Aorta (tissue), 5 donors: ENCODE data around the gene NOD1. TPM values are rescaled to one million over a fixed set of nuclear protein-coding genes. Genes with fewer than 3 reads are reported as not detected.
"Not testable (repeated sequence)": the region's sequence is repeated elsewhere in the genome, so short reads cannot be mapped to it uniquely, and the experiment has no call there.

Experiments used
- ATAC-seq: fragments of 200-7000 bp; cut with Tn5 transposase; one replicate; pipeline ENCODE4 v1.9.1; 2022; ENCODE audit warnings: moderate library complexity; ENCODE audit not compliant: low FRiP score
- DNase-seq, 2 donors: peaks; one replicate each; pipeline ENCODE4 v3.0.0-alpha.2; 2020
- H3K27ac ChIP-seq, 2 donors: one replicate each; pipeline ENCODE4 v1.5.1; 2013; ENCODE audit warnings: low read length in 2 of 2, mild to moderate bottlenecking in 2 of 2, moderate library complexity in 2 of 2, control low read depth in 1 of 2, inconsistent platforms in 1 of 2, low read depth in 1 of 2
- H3K27me3 ChIP-seq, 2 donors: one replicate each; pipeline ENCODE4 v1.6.1; 2013; ENCODE audit warnings: control low read depth in 1 of 2, low read length in 1 of 2, mild to moderate bottlenecking in 1 of 2, moderate library complexity in 1 of 2; ENCODE audit not compliant: insufficient read depth in 2 of 2, control insufficient read depth in 1 of 2
- H3K36me3 ChIP-seq, 2 donors: one replicate each; pipeline ENCODE4 v1.6.1; 2013; ENCODE audit warnings: control low read depth in 1 of 2, low read length in 1 of 2, mild to moderate bottlenecking in 1 of 2; ENCODE audit not compliant: insufficient read depth in 2 of 2, control insufficient read depth in 1 of 2
- H3K4me1 ChIP-seq, 2 donors: one replicate each; pipeline ENCODE4 v1.6.1; 2013; ENCODE audit warnings: low read length in 2 of 2, control low read depth in 1 of 2, mild to moderate bottlenecking in 1 of 2, moderate library complexity in 1 of 2; ENCODE audit not compliant: insufficient read depth in 2 of 2, control insufficient read depth in 1 of 2
- H3K4me3 ChIP-seq, 2 donors: one replicate each; pipeline ENCODE4 v1.5.1; 2013; ENCODE audit warnings: low read length in 2 of 2, control low read depth in 1 of 2, mild to moderate bottlenecking in 1 of 2
- H3K9me3 ChIP-seq: one replicate; pipeline ENCODE4 v1.6.1; 2013; ENCODE audit warnings: mild to moderate bottlenecking, low read length; ENCODE audit not compliant: control insufficient read depth
- WGBS, 2 donors: extraction: QIAGEN DNeasy Blood & Tissue Kit; methylation state at CpG; one replicate each; pipeline ENCODE4 v1.1.7; 2013; 5-methylcytosine and 5-hydroxymethylcytosine counted together
- intact Hi-C, 2 donors: fragments of 100-400 bp; cut with DNase I; formaldehyde crosslinking; loops; one replicate each; pipeline versions ENCODE4 v1.14.2 to v1.15.0; 2022
- polyA plus RNA-seq, 2 donors: library from polyadenylated mRNA; stranded (reverse); fragments of 200-250 nt; gene quantifications; one replicate each; pipeline ENCODE4 v1.2.3, GENCODE V29; 2013
- total RNA-seq, 2 donors: library from RNA; stranded (reverse); fragmentation: NEBNext Ultra II Directional; extraction: Animal tissue kit (Norgen Biotek cat#: 25700); gene quantifications; one replicate each; pipeline ENCODE4 v1.2.1, GENCODE V29; 2021
- donor health status: healthy with polysubstance abuse.
- donor health status: Bipolar disorder and iron deficiency.
- donor health status: DM: no; HTN: no; CAD: no.
- donor health status: DM: no; HTN: no; CAD: no.
- donor health status: DM: yes; HTN: yes; CAD: no.

The NOD1 gene
- total and polyA plus RNA-seq, 4 donors = 2.4 to 38.4 (median 19.2) TPM

GRCh38 chr7:30424506-30424905, 54.1 kb downstream of the NOD1 start:
- H3K9me3 ChIP-seq = no peaks in the 10 kb centered on the region
- H3K27ac ChIP-seq = no peak overlapping the region
- no peak for ATAC-seq
- no peak overlapping the region for H3K4me3 ChIP-seq
- no peaks in the 10 kb centered on the region for H3K27me3 ChIP-seq
- WGBS, 2 donors = 89 to 93% methylated on average over 5 of the region's 5 CpGs
- H3K4me1 ChIP-seq = no peaks in the 10 kb centered on the region
- peaks cover 0 to 3% of the 10 kb centered on the region in 2 donors for H3K36me3 ChIP-seq
- no peak for DNase-seq
- intact Hi-C loops = no loop called here

GRCh38 chr7:30423788-30424505, 54.6 kb downstream of the NOD1 start:
- intact Hi-C loops = no loop called here
- Histone ChIP-seq H3K36me3 (peaks cover 0 to 3% of the 10 kb centered on the region in 2 donors), H3K4me1 (no peaks in the 10 kb centered on the region), H3K27me3 (no peaks in the 10 kb centered on the region), H3K27ac (no peak overlapping the region), H3K9me3 (no peaks in the 10 kb centered on the region), H3K4me3 (no peak overlapping the region)
- no peak for ATAC-seq
- no peak for DNase-seq
- 95 to 96% methylated on average over 14 of the region's 14 CpGs for WGBS, 2 donors

- DNase-seq (no peak), ATAC-seq (no peak)
- Histone ChIP-seq H3K36me3 (peaks cover 0 to 3% of the 10 kb centered on the region in 2 donors), H3K4me3 (no peak overlapping the region), H3K9me3 (no peaks in the 10 kb centered on the region), H3K27me3 (no peaks in the 10 kb centered on the region), H3K4me1 (no peaks in the 10 kb centered on the region), H3K27ac (no peak overlapping the region)
- WGBS, 2 donors = 40 to 52% methylated on average over 6 of the region's 6 CpGs
- intact Hi-C loops = no loop called here
Measured at GRCh38 chr7:30422922-30423321, 55.7 kb downstream of the NOD1 start.

- no peak overlapping the region for H3K4me3 ChIP-seq
- H3K27ac ChIP-seq = no peak overlapping the region
- H3K36me3 ChIP-seq = peaks cover 0 to 3% of the 10 kb centered on the region in 2 donors
- DNase-seq = no peak
- no peaks in the 10 kb centered on the region for H3K4me1 ChIP-seq
- intact Hi-C loops = no loop called here
- no peak for ATAC-seq
- no peaks in the 10 kb centered on the region for H3K9me3 ChIP-seq
- WGBS, 2 donors = 87 to 88% methylated on average over 3 of the region's 3 CpGs
- no peaks in the 10 kb centered on the region for H3K27me3 ChIP-seq
Measured at GRCh38 chr7:30421647-30422196, 56.9 kb downstream of the NOD1 start.

- 75 to 79% methylated on average over 3 of the region's 3 CpGs for WGBS, 2 donors
- H3K27me3 ChIP-seq = no peaks in the 10 kb centered on the region
- peaks cover 0 to 3% of the 10 kb centered on the region in 2 donors for H3K36me3 ChIP-seq
- H3K9me3 ChIP-seq = no peaks in the 10 kb centered on the region
- intact Hi-C loops = no loop called here
- no peak for ATAC-seq
- H3K4me1 ChIP-seq = no peaks in the 10 kb centered on the region
- no peak overlapping the region for H3K4me3 ChIP-seq
- no peak overlapping the region for H3K27ac ChIP-seq
- DNase-seq = no peak
Measured at GRCh38 chr7:30420662-30421061, 57.9 kb downstream of the NOD1 start.

GRCh38 chr7:30420080-30420479, 58.5 kb downstream of the NOD1 start:
- H3K27me3 ChIP-seq, H3K9me3 ChIP-seq, H3K4me3 ChIP-seq, H3K4me1 ChIP-seq, DNase-seq, H3K36me3 ChIP-seq, ATAC-seq, intact Hi-C loops, H3K27ac ChIP-seq: not testable (repeated sequence)
- 89 to 98% methylated on average over 9 to 23 of the region's 26 CpGs for WGBS, 2 donors

GRCh38 chr7:30413864-30414263, 64.7 kb downstream of the NOD1 start:
- Histone ChIP-seq H3K4me3 (no peak overlapping the region), H3K9me3 (no peaks in the 10 kb centered on the region), H3K36me3 (no peaks in the 10 kb centered on the region), H3K27ac (no peak overlapping the region), H3K27me3 (no peaks in the 10 kb centered on the region), H3K4me1 (no peaks in the 10 kb centered on the region)
- WGBS, 2 donors = 96 to 98% methylated on average over 7 of the region's 7 CpGs
- intact Hi-C loops = loop anchor here (2.0 to 5.0 kb wide), 2 partner anchors 137 to 249 kb away; no protein-coding TSS in a partner anchor
- no peak for DNase-seq
- no peak for ATAC-seq

- no peaks in the 10 kb centered on the region for H3K4me1 ChIP-seq
- ATAC-seq (peak; percentile 83), DNase-seq (no peak)
- no peak overlapping the region for H3K27ac ChIP-seq
- H3K4me3 ChIP-seq = no peak overlapping the region
- no peaks in the 10 kb centered on the region for H3K9me3 ChIP-seq
- H3K27me3 ChIP-seq = no peaks in the 10 kb centered on the region
- no peaks in the 10 kb centered on the region for H3K36me3 ChIP-seq
- intact Hi-C loops = loop anchor here (2.0 to 5.0 kb wide), 2 partner anchors 136 to 248 kb away; no protein-coding TSS in a partner anchor
- 40 to 46% methylated on average over 5 of the region's 5 CpGs for WGBS, 2 donors
Measured at GRCh38 chr7:30412782-30413504, 65.6 kb downstream of the NOD1 start.
